Neuronal stem cell (in vitro differentiated cells): ENCODE data around the gene BMPR1A.
"Not testable (repeated sequence)": the region's sequence is repeated elsewhere in the genome, so short reads cannot be mapped to it uniquely, and the experiment has no call there.

ENCODE experiments used
- DNase-seq: peaks from one replicate; pipeline ENCODE4 v3.0.0-alpha.2; 2013; ENCODE audit warnings: low spot score
- H2AFZ ChIP-seq: one replicate; pipeline ENCODE4 v1.6.1; 2013; ENCODE audit warnings: mild to moderate bottlenecking, low read length, inconsistent platforms
- H2AK5ac ChIP-seq: 2 replicates; pipeline ENCODE4 v1.6.1; 2013; ENCODE audit warnings: low read depth, mild to moderate bottlenecking, inconsistent platforms, low read length, moderate library complexity, mixed read lengths
- H2BK120ac ChIP-seq: 2 replicates; pipeline ENCODE4 v1.6.1; 2013; ENCODE audit warnings: low read depth, mild to moderate bottlenecking, inconsistent platforms, low read length, moderate library complexity, mixed read lengths
- H2BK12ac ChIP-seq: one replicate; pipeline ENCODE4 v1.6.1; 2013; ENCODE audit warnings: low read length, inconsistent platforms
- H2BK15ac ChIP-seq: 2 replicates; pipeline ENCODE4 v1.6.1; 2013; ENCODE audit warnings: mild to moderate bottlenecking, low read length, inconsistent platforms, mixed read lengths
- H2BK5ac ChIP-seq: one replicate; pipeline ENCODE4 v1.6.1; 2013; ENCODE audit warnings: inconsistent platforms, mild to moderate bottlenecking, low read length, moderate library complexity
- H3K14ac ChIP-seq: one replicate; pipeline ENCODE4 v1.6.1; 2013; ENCODE audit warnings: low read length, inconsistent platforms
- H3K18ac ChIP-seq: 2 replicates; pipeline ENCODE4 v1.6.1; 2013; ENCODE audit warnings: low read length, inconsistent platforms
- H3K23ac ChIP-seq: 2 replicates; pipeline ENCODE4 v1.6.1; 2013; ENCODE audit warnings: low read depth, mild to moderate bottlenecking, mixed read lengths, low read length, inconsistent platforms; ENCODE audit not compliant: poor library complexity
- H3K27ac ChIP-seq: replicated peaks from 3 replicates; pipeline ENCODE4 v1.5.1; 2013; ENCODE audit warnings: low read length, inconsistent platforms
- H3K27me3 ChIP-seq, 3 experiments: 2 replicates each; pipeline ENCODE4 v1.6.1; 2013; ENCODE audit warnings: low read length in 3 of 3, mild to moderate bottlenecking in 2 of 3, inconsistent platforms in 1 of 3, low read depth in 1 of 3, mixed read lengths in 1 of 3, moderate library complexity in 1 of 3; ENCODE audit not compliant: control insufficient read depth in 3 of 3, insufficient read depth in 3 of 3
- H3K36me3 ChIP-seq, 2 donors: replicated peaks in 1 of 2; 2 replicates each; pipeline ENCODE4 v1.6.1; 2013; ENCODE audit warnings: low read length in 2 of 2; ENCODE audit not compliant: control insufficient read depth in 2 of 2, insufficient read depth in 2 of 2
- H3K4ac ChIP-seq: 2 replicates; pipeline ENCODE4 v1.6.1; 2013; ENCODE audit warnings: inconsistent platforms, mild to moderate bottlenecking, low read length, moderate library complexity
- H3K4me1 ChIP-seq, 2 donors: 1 replicate in 1 of 2; 2 replicates in 1 of 2; pipeline ENCODE4 v1.6.1; 2013; ENCODE audit warnings: low read length in 2 of 2, low read depth in 1 of 2; ENCODE audit not compliant: control insufficient read depth in 2 of 2, insufficient read depth in 1 of 2
- H3K4me2 ChIP-seq: one replicate; pipeline ENCODE4 v1.6.1; 2013; ENCODE audit warnings: mild to moderate bottlenecking, low read length, inconsistent platforms; ENCODE audit not compliant: insufficient read depth, poor library complexity, severe bottlenecking
- H3K4me3 ChIP-seq, 2 donors: 2 replicates each; pipeline ENCODE4 v1.5.1; 2013; ENCODE audit warnings: low read length in 2 of 2, mild to moderate bottlenecking in 2 of 2, inconsistent platforms in 1 of 2, moderate library complexity in 1 of 2
- H3K79me1 ChIP-seq: one replicate; pipeline ENCODE4 v1.6.1; 2013; ENCODE audit warnings: low read depth, mild to moderate bottlenecking, inconsistent platforms, low read length, moderate library complexity
- H3K9ac ChIP-seq: one replicate; pipeline ENCODE4 v1.6.1; 2013; ENCODE audit warnings: mild to moderate bottlenecking, low read depth, low read length, inconsistent platforms; ENCODE audit not compliant: poor library complexity
- H3K9me3 ChIP-seq, 2 donors: replicated peaks in 1 of 2; 2 replicates each; pipeline versions ENCODE3 to v1.6.1; 2013; ENCODE audit warnings: low read length in 2 of 2, mild to moderate bottlenecking in 2 of 2, inconsistent platforms in 1 of 2, low read depth in 1 of 2, mixed read lengths in 1 of 2, moderate library complexity in 1 of 2; ENCODE audit not compliant: control insufficient read depth in 2 of 2, insufficient read depth in 1 of 2
- H4K8ac ChIP-seq: one replicate; pipeline ENCODE4 v1.6.1; 2013; ENCODE audit warnings: low read depth, mild to moderate bottlenecking, inconsistent platforms, low read length, moderate library complexity
- H4K91ac ChIP-seq: one replicate; pipeline ENCODE4 v1.6.1; 2013; ENCODE audit warnings: low read length, low read depth, mild to moderate bottlenecking, inconsistent platforms; ENCODE audit not compliant: poor library complexity
- WGBS, 2 donors: extraction: QIAGEN DNeasy Blood & Tissue Kit; methylation state at CpG; one replicate each; pipeline ENCODE4 v1.1.7; 2013; ENCODE audit warnings: missing lambda C conversion rate in 2 of 2, mixed read lengths in 1 of 2; ENCODE audit not compliant: insufficient read length in 2 of 2, insufficient replicate concordance in 1 of 2; ENCODE audit errors: extremely low coverage in 2 of 2; 5-methylcytosine and 5-hydroxymethylcytosine counted together

BMPR1A gene

DNA sequence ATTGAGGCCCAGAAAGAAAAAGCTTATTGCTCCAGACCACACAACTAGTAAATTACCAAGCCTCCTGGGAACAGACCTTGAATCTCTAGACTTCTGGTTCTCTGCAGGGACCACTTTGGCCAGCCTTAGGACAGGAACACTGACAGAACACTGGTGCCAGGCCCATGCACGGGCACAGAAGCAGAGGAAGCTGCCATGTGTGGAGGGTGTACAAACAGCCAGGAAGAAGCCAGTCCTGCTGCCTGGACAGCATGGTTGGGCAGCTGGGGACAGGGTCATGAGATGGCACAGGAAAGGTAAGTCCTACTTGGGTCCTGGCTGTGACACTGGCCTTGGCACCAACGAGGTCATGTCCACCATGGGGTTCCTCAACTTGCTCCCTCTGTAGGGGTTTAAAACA lies 181.8 kb downstream of the BMPR1A start:
- Histone ChIP-seq H3K4me2 (no peak overlapping the region), H3K23ac (no peak overlapping the region), H3K27me3 (peaks cover 0 to 2% (median 0%) of the 10 kb centered on the region in 3 experiments), H2AFZ (no peak overlapping the region), H4K8ac (peak overlapping the region; percentile 48), H3K4me1 (no peaks in the 10 kb centered on the region), H4K91ac (no peak overlapping the region), H2AK5ac (peak overlapping the region; percentile 42), H2BK120ac (peak overlapping the region; percentile 88), H3K14ac (no peak overlapping the region), H2BK15ac (no peak overlapping the region), H2BK12ac (no peak overlapping the region), H3K18ac (peak overlapping the region; percentile 77), H2BK5ac (no peak overlapping the region), H3K4me3 (no peak overlapping the region), H3K27ac (no peak overlapping the region), H3K4ac (no peak overlapping the region), H3K9ac (peak overlapping the region; percentile 34), H3K9me3 (peaks cover 0 to 2% of the 10 kb centered on the region in 2 donors), H3K36me3 (peaks cover under 1 to 2% of the 10 kb centered on the region in 2 donors), H3K79me1 (no peaks in the 10 kb centered on the region)
- DNase-seq: no peak
- WGBS, 2 donors: no CpG with 5 or more reads among the region's 2 CpGs

DNA sequence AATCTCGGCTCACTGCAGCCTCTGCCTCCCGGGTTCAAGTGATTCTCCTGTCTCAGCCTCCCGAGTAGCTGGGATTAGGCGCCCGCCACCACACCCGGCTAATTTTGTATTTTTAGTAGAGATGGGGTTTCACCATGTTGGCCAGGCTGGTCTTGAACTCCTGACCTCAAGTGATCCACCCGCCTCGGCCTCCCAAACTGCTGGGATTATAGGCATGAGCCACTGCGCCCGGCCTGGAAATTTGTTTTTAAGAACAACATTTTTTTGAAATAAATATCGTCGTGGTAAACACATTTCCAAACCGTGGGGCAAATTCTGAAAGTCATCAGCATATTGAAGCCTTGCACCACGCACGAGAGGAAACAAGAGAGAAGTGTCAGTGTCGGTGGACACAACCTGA lies 183.7 kb downstream of the BMPR1A start:
- not testable (repeated sequence) for DNase-seq, H2BK12ac ChIP-seq, H3K4me2 ChIP-seq, H3K9ac ChIP-seq, H2BK15ac ChIP-seq, H3K79me1 ChIP-seq, H3K27me3 ChIP-seq, H3K23ac ChIP-seq, H3K9me3 ChIP-seq, H2BK5ac ChIP-seq, H3K18ac ChIP-seq, H3K4me3 ChIP-seq, H3K4me1 ChIP-seq, H3K36me3 ChIP-seq, H3K14ac ChIP-seq, H3K4ac ChIP-seq, H2AK5ac ChIP-seq, H3K27ac ChIP-seq, H2BK120ac ChIP-seq, H4K8ac ChIP-seq, H4K91ac ChIP-seq
- H2AFZ ChIP-seq: peak overlapping the region; percentile 95
- WGBS, 2 donors: no CpG with 5 or more reads among the region's 16 CpGs

DNA sequence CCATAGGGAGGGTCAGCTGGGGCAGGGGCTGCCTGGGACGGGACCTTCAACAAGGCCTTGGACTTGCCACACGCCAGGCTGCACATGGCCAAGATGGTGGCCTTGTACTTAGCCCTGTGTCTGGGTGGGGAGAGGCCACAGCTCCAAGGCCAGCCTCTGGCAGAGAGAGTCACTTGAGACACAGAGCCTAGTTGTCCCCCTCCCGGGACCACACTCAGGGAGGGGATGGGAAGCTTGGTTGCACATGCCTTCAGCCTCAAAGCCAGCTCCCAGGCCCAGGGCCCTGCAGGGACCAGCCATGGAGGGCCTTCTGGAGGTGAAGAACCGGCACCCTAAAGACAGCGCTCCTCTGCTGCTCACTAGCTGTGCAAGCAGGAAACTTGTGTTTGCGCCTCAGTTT lies 184.3 kb downstream of the BMPR1A start:
- DNase-seq: no peak
- no peak overlapping the region for H3K14ac ChIP-seq
- no peaks in the 10 kb centered on the region for H3K79me1 ChIP-seq

DNA sequence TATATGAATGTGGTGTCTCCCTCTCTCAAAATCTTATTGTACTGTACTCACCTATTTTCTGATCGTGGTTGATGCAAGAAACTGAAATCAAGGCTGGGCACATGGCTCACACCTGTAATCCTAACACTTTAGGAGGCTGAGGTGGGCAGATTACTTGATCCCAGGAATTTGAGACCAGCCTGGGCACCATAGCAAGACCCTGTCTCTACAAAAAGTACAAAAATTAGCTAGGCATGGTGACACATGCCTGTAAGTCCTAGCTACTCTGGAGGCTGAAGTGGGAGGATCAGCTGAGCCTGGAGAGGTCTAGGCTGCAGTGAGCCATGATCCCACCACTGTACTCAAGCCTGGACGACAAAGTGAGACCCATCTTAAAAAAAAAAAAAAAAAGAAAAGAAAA lies 185.0 kb downstream of the BMPR1A start:
- H2BK5ac ChIP-seq: no peak overlapping the region
- H3K9me3 ChIP-seq: peaks cover 0 to 2% of the 10 kb centered on the region in 2 donors
- H2BK15ac ChIP-seq: no peak overlapping the region
- DNase-seq: no peak
- H3K27ac ChIP-seq: no peak overlapping the region
- H3K36me3 ChIP-seq: peaks cover 0 to 2% of the 10 kb centered on the region in 2 donors
- H2AK5ac ChIP-seq: no peak overlapping the region
- no peak overlapping the region for H2BK12ac ChIP-seq
- H3K27me3 ChIP-seq: peaks cover 0 to 2% (median 0%) of the 10 kb centered on the region in 3 experiments
- no peak overlapping the region for H3K18ac ChIP-seq
- H3K4ac ChIP-seq: no peak overlapping the region
- no CpG with 5 or more reads among the region's 2 CpGs for WGBS, 2 donors
- H3K4me2 ChIP-seq: no peak overlapping the region
- no peak overlapping the region for H4K91ac ChIP-seq
- H3K23ac ChIP-seq: no peak overlapping the region
- no peak overlapping the region for H2AFZ ChIP-seq
- H2BK120ac ChIP-seq: no peak overlapping the region
- no peak overlapping the region for H3K9ac ChIP-seq
- no peak overlapping the region for H3K14ac ChIP-seq
- peaks cover 0 to 3% of the 10 kb centered on the region in 2 donors for H3K4me1 ChIP-seq
- H3K4me3 ChIP-seq: no peak overlapping the region
- no peak overlapping the region for H4K8ac ChIP-seq
- H3K79me1 ChIP-seq: no peaks in the 10 kb centered on the region

More for the DNA sequence above, 184.3 kb downstream of the BMPR1A start:
- no peak overlapping the region for H4K91ac ChIP-seq
- H3K4ac ChIP-seq: no peak overlapping the region
- no peak overlapping the region for H2BK120ac ChIP-seq
- H2BK5ac ChIP-seq: no peak overlapping the region
- no peak overlapping the region for H2AFZ ChIP-seq
- no peak overlapping the region for H3K27ac ChIP-seq
- WGBS, 2 donors: no CpG with 5 or more reads among the region's 6 CpGs
- H3K23ac ChIP-seq: no peak overlapping the region
- no peak overlapping the region for H4K8ac ChIP-seq
- H3K36me3 ChIP-seq: peaks cover 0 to 2% of the 10 kb centered on the region in 2 donors
- H3K4me2 ChIP-seq: no peak overlapping the region
- peaks cover 0 to under 1% of the 10 kb centered on the region in 2 donors for H3K4me1 ChIP-seq
- H2BK15ac ChIP-seq: no peak overlapping the region
- peaks cover 0 to 2% of the 10 kb centered on the region in 2 donors for H3K9me3 ChIP-seq
- H3K27me3 ChIP-seq: peaks cover 0 to 2% (median 0%) of the 10 kb centered on the region in 3 experiments
- no peak overlapping the region for H2BK12ac ChIP-seq
- peak overlapping the region; percentile 4 for H2AK5ac ChIP-seq
- no peak overlapping the region for H3K9ac ChIP-seq
- no peak overlapping the region for H3K4me3 ChIP-seq
- no peak overlapping the region for H3K18ac ChIP-seq
